Liver (tissue), 9 donors: Measurements from ENCODE around the gene AGR2. TPM values are rescaled to one million over a fixed set of nuclear protein-coding genes. Genes with fewer than 3 reads are reported as not detected.

ENCODE experiments used
- DNase-seq: peaks from one replicate; pipeline ENCODE4 v3.0.0-alpha.2; 2017; ENCODE audit warnings: low spot score
- H3K27ac ChIP-seq, 2 donors: one replicate each; pipeline ENCODE4 v1.7.0; 2013; ENCODE audit warnings: inconsistent platforms in 2 of 2, low read length in 2 of 2, control low read depth in 1 of 2, low read depth in 1 of 2, mild to moderate bottlenecking in 1 of 2
- H3K27me3 ChIP-seq, 4 donors: one replicate each; pipeline versions ENCODE4 v1.6.1 to v1.7.0; 2013; ENCODE audit warnings: low read length in 3 of 4, inconsistent platforms in 1 of 4, mild to moderate bottlenecking in 1 of 4, moderate library complexity in 1 of 4; ENCODE audit not compliant: control insufficient read depth in 4 of 4, insufficient read depth in 4 of 4
- H3K36me3 ChIP-seq, 4 donors: one replicate each; pipeline versions ENCODE4 v1.6.1 to v1.7.0; 2013; ENCODE audit warnings: low read length in 3 of 4, mild to moderate bottlenecking in 3 of 4, low read depth in 1 of 4, moderate library complexity in 1 of 4; ENCODE audit not compliant: control insufficient read depth in 4 of 4, insufficient read depth in 3 of 4
- H3K4me1 ChIP-seq, 4 donors: one replicate each; pipeline versions ENCODE4 v1.6.1 to v1.7.0; 2013; ENCODE audit warnings: low read length in 3 of 4, mild to moderate bottlenecking in 3 of 4, moderate library complexity in 1 of 4; ENCODE audit not compliant: control insufficient read depth in 4 of 4, insufficient read depth in 4 of 4
- H3K4me3 ChIP-seq, 3 donors: one replicate each; pipeline versions ENCODE4 v1.6.1 to v1.7.0; 2013; ENCODE audit warnings: low read length in 3 of 3, control low read depth in 1 of 3, low read depth in 1 of 3, mild to moderate bottlenecking in 1 of 3
- H3K9ac ChIP-seq, 2 donors: one replicate each; pipeline ENCODE4 v1.7.0; 2013; ENCODE audit warnings: low read length in 2 of 2, mild to moderate bottlenecking in 2 of 2, moderate library complexity in 2 of 2, control low read depth in 1 of 2, low read depth in 1 of 2
- H3K9me3 ChIP-seq, 4 donors: one replicate each; pipeline versions ENCODE4 v1.6.1 to v1.7.0; 2013; ENCODE audit warnings: low read length in 3 of 4; ENCODE audit not compliant: control insufficient read depth in 4 of 4
- EGR1 ChIP-seq, 2 donors: IDR thresholded peaks; 2 replicates each; pipeline ENCODE4 v1.6.1; 2016 to 2018; ENCODE audit warnings: antibody characterized with exemption in 2 of 2, low read depth in 2 of 2
- GABPA ChIP-seq, 2 donors: IDR thresholded peaks in 1 of 2; conservative IDR thresholded peaks in 1 of 2; 2 replicates each; pipeline ENCODE4 v1.6.1; 2016; ENCODE audit warnings: antibody characterized with exemption in 2 of 2, mild to moderate bottlenecking in 1 of 2, moderate library complexity in 1 of 2
- NR2F2 ChIP-seq: IDR thresholded peaks from 2 replicates; pipeline ENCODE4 v1.6.1; 2016; ENCODE audit warnings: antibody characterized with exemption
- RAD21 ChIP-seq, 2 donors: IDR thresholded peaks; 2 replicates each; pipeline ENCODE4 v1.6.1; 2016; ENCODE audit warnings: antibody characterized with exemption in 2 of 2, mild to moderate bottlenecking in 2 of 2
- YY1 ChIP-seq: IDR thresholded peaks from 2 replicates; pipeline ENCODE4 v1.6.1; 2016; ENCODE audit warnings: antibody characterized with exemption, mild to moderate bottlenecking
- WGBS: extraction: QIAGEN DNeasy Blood & Tissue Kit; methylation state at CpG from one replicate; pipeline ENCODE4 v1.1.7; 2013; 5-methylcytosine and 5-hydroxymethylcytosine counted together
- polyA plus RNA-seq, 2 donors: library from polyadenylated mRNA; stranded (reverse) in 1 of 2; unstranded in 1 of 2; fragments of 200-250 nt in 1 of 2; fragments of >200 nt in 1 of 2; fragmentation: Nextera tagmentation in 1 of 2; extraction: Ambion mirVana in 1 of 2; gene quantifications; one replicate each; pipeline versions ENCODE4 v1.2.1 to v1.2.3, GENCODE V29; 2013 to 2015
- total RNA-seq, 2 donors: library from RNA; depleted of rRNA; stranded (reverse); fragments of >200 nt; gene quantifications; one replicate each; pipeline ENCODE4 v1.2.3, GENCODE V29; 2014
- TF ChIP-seq, protein P1 (sequence below): IDR thresholded peaks from 2 replicates; pipeline ENCODE4 v1.6.1; 2016; ENCODE audit warnings: antibody characterized with exemption
- TF ChIP-seq, protein P2 (sequence below): IDR thresholded peaks from 2 replicates; pipeline ENCODE4 v1.6.1; 2016; ENCODE audit warnings: antibody characterized with exemption
- TF ChIP-seq, protein P3 (sequence below): IDR thresholded peaks from 2 replicates; pipeline ENCODE4 v1.6.1; 2016; ENCODE audit warnings: antibody characterized with exemption, mild to moderate bottlenecking
- TF ChIP-seq, protein P4 (sequence below): fragments of 150-350 bp; IDR thresholded peaks from 2 replicates; pipeline ENCODE4 v1.5.1; 2017; ENCODE audit warnings: improper control_type of control experiment, low read depth, low read length; ENCODE audit not compliant: missing input control
- TF ChIP-seq, protein P5 (sequence below): IDR thresholded peaks from 2 replicates; pipeline ENCODE4 v1.6.1; 2016; ENCODE audit warnings: antibody characterized with exemption
- donor health status: healthy.
- donor health status: healthy.
- donor health status: healthy.
- donor health status: healthy.
- donor health status: healthy.

Gene AGR2
- total and polyA plus RNA-seq, 4 donors = 0.37 to 0.45 TPM; not detected in 2

DNA sequence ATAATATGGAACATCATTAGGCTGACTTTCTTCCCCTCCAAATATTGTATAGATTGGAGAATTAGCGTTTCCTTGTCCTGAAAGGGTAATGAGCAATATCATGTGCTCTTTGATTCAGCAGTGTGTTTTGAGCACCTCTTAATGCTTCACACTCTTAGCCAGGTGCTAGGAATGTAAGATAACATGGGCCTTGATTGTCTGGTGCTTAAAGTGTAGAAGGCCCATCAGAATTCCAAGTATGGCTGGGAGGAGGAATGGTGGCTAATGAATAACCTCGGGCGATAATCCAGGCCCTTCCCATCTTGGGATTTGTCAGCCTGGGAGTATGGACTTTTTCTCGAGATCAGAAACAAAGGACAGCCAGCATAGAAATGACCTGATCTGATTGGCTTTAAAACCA lies 42.6 kb downstream of the AGR2 start:
- no peak for DNase-seq
- H3K27ac ChIP-seq = no peak overlapping the region
- no peaks in the 10 kb centered on the region for H3K9me3 ChIP-seq
- H3K27me3 ChIP-seq = no peaks in the 10 kb centered on the region
- WGBS = 83% methylated on average over 4 of the region's 4 CpGs
- H3K36me3 ChIP-seq = no peaks in the 10 kb centered on the region
- TF ChIP-seq RAD21 (IDR thresholded peaks at IDR 0.05) (no peak), GABPA (IDR thresholded peaks at IDR 0.05 in 1 of 2, conservative IDR thresholded peaks at IDR 0.05 in 1 of 2) (no peak)
- TF ChIP-seq, protein P1, sequence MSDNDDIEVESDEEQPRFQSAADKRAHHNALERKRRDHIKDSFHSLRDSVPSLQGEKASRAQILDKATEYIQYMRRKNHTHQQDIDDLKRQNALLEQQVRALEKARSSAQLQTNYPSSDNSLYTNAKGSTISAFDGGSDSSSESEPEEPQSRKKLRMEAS = no peak
- no peak overlapping the region for H3K4me3 ChIP-seq
- no peaks in the 10 kb centered on the region for H3K4me1 ChIP-seq
- H3K9ac ChIP-seq = no peak overlapping the region

DNA sequence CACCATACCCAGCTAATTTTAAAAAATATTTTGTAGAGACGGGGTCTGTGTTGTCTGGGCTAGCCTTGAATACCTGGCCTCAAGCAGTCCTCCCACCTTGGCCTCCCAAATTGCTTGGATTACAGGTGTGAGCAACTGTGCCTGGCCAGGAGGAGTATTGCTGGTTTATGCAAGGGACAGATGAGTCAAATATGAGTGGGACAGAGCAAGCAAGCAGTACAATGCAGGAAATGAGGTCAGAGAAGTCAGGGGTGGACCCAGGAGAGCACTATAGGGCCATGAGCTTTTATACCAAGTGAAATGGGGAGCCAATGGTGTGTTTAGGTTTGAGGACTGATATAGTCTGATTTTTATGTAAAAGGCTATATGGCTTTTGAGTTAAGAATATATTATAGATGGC lies 45.0 kb downstream of the AGR2 start:
- H3K27me3 ChIP-seq = no peaks in the 10 kb centered on the region
- H3K9ac ChIP-seq = no peak overlapping the region
- no peaks in the 10 kb centered on the region for H3K36me3 ChIP-seq
- no peak overlapping the region for H3K4me3 ChIP-seq
- H3K9me3 ChIP-seq = no peaks in the 10 kb centered on the region
- TF ChIP-seq YY1 (no peak), NR2F2 (no peak), GABPA (IDR thresholded peaks at IDR 0.05 in 1 of 2, conservative IDR thresholded peaks at IDR 0.05 in 1 of 2) (no peak), RAD21 (IDR thresholded peaks at IDR 0.05) (no peak), EGR1 (IDR thresholded peaks at IDR 0.05; ENCODE audit: low read depth in 2 of 2) (no peak)
- TF ChIP-seq, protein P2, sequence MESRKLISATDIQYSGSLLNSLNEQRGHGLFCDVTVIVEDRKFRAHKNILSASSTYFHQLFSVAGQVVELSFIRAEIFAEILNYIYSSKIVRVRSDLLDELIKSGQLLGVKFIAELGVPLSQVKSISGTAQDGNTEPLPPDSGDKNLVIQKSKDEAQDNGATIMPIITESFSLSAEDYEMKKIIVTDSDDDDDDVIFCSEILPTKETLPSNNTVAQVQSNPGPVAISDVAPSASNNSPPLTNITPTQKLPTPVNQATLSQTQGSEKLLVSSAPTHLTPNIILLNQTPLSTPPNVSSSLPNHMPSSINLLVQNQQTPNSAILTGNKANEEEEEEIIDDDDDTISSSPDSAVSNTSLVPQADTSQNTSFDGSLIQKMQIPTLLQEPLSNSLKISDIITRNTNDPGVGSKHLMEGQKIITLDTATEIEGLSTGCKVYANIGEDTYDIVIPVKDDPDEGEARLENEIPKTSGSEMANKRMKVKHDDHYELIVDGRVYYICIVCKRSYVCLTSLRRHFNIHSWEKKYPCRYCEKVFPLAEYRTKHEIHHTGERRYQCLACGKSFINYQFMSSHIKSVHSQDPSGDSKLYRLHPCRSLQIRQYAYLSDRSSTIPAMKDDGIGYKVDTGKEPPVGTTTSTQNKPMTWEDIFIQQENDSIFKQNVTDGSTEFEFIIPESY = no peak
- TF ChIP-seq, protein P3, sequence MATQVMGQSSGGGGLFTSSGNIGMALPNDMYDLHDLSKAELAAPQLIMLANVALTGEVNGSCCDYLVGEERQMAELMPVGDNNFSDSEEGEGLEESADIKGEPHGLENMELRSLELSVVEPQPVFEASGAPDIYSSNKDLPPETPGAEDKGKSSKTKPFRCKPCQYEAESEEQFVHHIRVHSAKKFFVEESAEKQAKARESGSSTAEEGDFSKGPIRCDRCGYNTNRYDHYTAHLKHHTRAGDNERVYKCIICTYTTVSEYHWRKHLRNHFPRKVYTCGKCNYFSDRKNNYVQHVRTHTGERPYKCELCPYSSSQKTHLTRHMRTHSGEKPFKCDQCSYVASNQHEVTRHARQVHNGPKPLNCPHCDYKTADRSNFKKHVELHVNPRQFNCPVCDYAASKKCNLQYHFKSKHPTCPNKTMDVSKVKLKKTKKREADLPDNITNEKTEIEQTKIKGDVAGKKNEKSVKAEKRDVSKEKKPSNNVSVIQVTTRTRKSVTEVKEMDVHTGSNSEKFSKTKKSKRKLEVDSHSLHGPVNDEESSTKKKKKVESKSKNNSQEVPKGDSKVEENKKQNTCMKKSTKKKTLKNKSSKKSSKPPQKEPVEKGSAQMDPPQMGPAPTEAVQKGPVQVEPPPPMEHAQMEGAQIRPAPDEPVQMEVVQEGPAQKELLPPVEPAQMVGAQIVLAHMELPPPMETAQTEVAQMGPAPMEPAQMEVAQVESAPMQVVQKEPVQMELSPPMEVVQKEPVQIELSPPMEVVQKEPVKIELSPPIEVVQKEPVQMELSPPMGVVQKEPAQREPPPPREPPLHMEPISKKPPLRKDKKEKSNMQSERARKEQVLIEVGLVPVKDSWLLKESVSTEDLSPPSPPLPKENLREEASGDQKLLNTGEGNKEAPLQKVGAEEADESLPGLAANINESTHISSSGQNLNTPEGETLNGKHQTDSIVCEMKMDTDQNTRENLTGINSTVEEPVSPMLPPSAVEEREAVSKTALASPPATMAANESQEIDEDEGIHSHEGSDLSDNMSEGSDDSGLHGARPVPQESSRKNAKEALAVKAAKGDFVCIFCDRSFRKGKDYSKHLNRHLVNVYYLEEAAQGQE = no peak
- TF ChIP-seq, protein P4, sequence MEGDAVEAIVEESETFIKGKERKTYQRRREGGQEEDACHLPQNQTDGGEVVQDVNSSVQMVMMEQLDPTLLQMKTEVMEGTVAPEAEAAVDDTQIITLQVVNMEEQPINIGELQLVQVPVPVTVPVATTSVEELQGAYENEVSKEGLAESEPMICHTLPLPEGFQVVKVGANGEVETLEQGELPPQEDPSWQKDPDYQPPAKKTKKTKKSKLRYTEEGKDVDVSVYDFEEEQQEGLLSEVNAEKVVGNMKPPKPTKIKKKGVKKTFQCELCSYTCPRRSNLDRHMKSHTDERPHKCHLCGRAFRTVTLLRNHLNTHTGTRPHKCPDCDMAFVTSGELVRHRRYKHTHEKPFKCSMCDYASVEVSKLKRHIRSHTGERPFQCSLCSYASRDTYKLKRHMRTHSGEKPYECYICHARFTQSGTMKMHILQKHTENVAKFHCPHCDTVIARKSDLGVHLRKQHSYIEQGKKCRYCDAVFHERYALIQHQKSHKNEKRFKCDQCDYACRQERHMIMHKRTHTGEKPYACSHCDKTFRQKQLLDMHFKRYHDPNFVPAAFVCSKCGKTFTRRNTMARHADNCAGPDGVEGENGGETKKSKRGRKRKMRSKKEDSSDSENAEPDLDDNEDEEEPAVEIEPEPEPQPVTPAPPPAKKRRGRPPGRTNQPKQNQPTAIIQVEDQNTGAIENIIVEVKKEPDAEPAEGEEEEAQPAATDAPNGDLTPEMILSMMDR = no peak
- TF ChIP-seq, protein P1 = no peak
- TF ChIP-seq, protein P5, sequence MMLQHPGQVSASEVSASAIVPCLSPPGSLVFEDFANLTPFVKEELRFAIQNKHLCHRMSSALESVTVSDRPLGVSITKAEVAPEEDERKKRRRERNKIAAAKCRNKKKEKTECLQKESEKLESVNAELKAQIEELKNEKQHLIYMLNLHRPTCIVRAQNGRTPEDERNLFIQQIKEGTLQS = no peak
- H3K4me1 ChIP-seq = no peaks in the 10 kb centered on the region
- no peak for DNase-seq
- H3K27ac ChIP-seq = no peak overlapping the region
- WGBS = 97% methylated on average over 1 of the region's 1 CpG
